HepG2 (cell line): ENCODE data around the gene FAM83F. TPM values are rescaled to one million over a fixed set of nuclear protein-coding genes. Genes with fewer than 3 reads are reported as not detected.

Experiments
- CHD2 ChIP-seq: IDR thresholded peaks from 2 replicates; pipeline ENCODE4 v1.6.1; 2011; ENCODE audit warnings: low read depth, low read length, improper control_type of control experiment
- GABPA ChIP-seq, 2 experiments: IDR thresholded peaks; 2 replicates each; pipeline ENCODE4 v1.6.1; 2011 to 2016; ENCODE audit warnings: low read depth in 2 of 2, low read length in 1 of 2, missing biosample characterization in 1 of 2, missing genetic modification characterization in 1 of 2
- GABPB1 ChIP-seq: IDR thresholded peaks from 2 replicates; pipeline ENCODE4 v1.6.1; 2016; ENCODE audit warnings: mild to moderate bottlenecking, missing genetic modification reagents, moderate library complexity, missing compliant biosample characterization
- HNF4A ChIP-seq: sonication (generic); formaldehyde crosslinking; IDR thresholded peaks from 2 replicates; pipeline ENCODE4 v1.4.0; 2020; ENCODE audit warnings: missing genetic modification reagents
- HOXA7 ChIP-seq: sonication (generic); formaldehyde crosslinking; IDR thresholded peaks from 2 replicates; pipeline ENCODE4 v1.8.1; 2022; ENCODE audit warnings: mild to moderate bottlenecking, missing genetic modification reagents, moderate library complexity
- IKZF5 ChIP-seq: IDR thresholded peaks from 2 replicates; pipeline ENCODE4 v1.6.1; 2018; ENCODE audit warnings: missing genetic modification reagents, mild to moderate bottlenecking, missing compliant biosample characterization
- KLF13 ChIP-seq: sonication (generic); formaldehyde crosslinking; IDR thresholded peaks from 2 replicates; pipeline ENCODE4 v1.4.0; 2020; ENCODE audit warnings: mild to moderate bottlenecking, missing genetic modification reagents
- NONO ChIP-seq, 2 experiments: fragments of 450-650 bp in 1 of 2; sonication (generic) in 1 of 2; formaldehyde crosslinking in 1 of 2; IDR thresholded peaks in 1 of 2; conservative IDR thresholded peaks in 1 of 2; 2 replicates each; pipeline versions ENCODE4 v1.6.1 to v1.8.0; 2017 to 2022; ENCODE audit warnings: mild to moderate bottlenecking in 1 of 2, missing genetic modification reagents in 1 of 2, moderate library complexity in 1 of 2
- RARG ChIP-seq: sonication (generic); formaldehyde crosslinking; IDR thresholded peaks from 2 replicates; pipeline ENCODE4 v1.4.0; 2020; ENCODE audit warnings: low read depth, mild to moderate bottlenecking, missing genetic modification reagents
- SIX4 ChIP-seq: sonication (generic); formaldehyde crosslinking; IDR thresholded peaks from 2 replicates; pipeline ENCODE4 v1.4.0; 2020; ENCODE audit warnings: missing genetic modification reagents
- ZFX ChIP-seq: sonication (generic); formaldehyde crosslinking; IDR thresholded peaks from 2 replicates; pipeline ENCODE4 v1.4.0; 2020; ENCODE audit warnings: mild to moderate bottlenecking, low read depth, missing genetic modification reagents, moderate library complexity
- ZNF143 ChIP-seq: sonication (generic); formaldehyde crosslinking; IDR thresholded peaks from 2 replicates; pipeline ENCODE4 v1.4.0; 2020; ENCODE audit warnings: missing genetic modification reagents
- ZNF337 ChIP-seq: sonication (generic); formaldehyde crosslinking; IDR thresholded peaks from 2 replicates; pipeline ENCODE4 v1.5.1; 2020; ENCODE audit warnings: missing genetic modification reagents, low read depth, mild to moderate bottlenecking, borderline replicate concordance
- ZNF33A ChIP-seq: sonication (generic); formaldehyde crosslinking; IDR thresholded peaks from 2 replicates; pipeline ENCODE4 v1.5.1; 2020; ENCODE audit warnings: missing genetic modification reagents, mild to moderate bottlenecking, moderate library complexity, borderline replicate concordance
- ZNF441 ChIP-seq: sonication (generic); formaldehyde crosslinking; IDR thresholded peaks from 2 replicates; pipeline ENCODE4 v1.7.0; 2021; ENCODE audit warnings: missing genetic modification reagents, borderline replicate concordance
- ZNF512 ChIP-seq: sonication (generic); formaldehyde crosslinking; IDR thresholded peaks from 2 replicates; pipeline ENCODE4 v1.4.0; 2020; ENCODE audit warnings: mild to moderate bottlenecking, missing genetic modification reagents
- polyA plus RNA-seq, 8 experiments: library from polyadenylated mRNA; depleted of rRNA in 3 of 8; stranded (reverse) in 7 of 8; unstranded in 1 of 8; fragments of >200 nt; fragmentation: Illumina TruSeq in 4 of 8; extraction: Trizol in 4 of 8; gene quantifications; 2 replicates each; pipeline versions ENCODE4 v1.2.1 to v1.2.3, GENCODE V29; 2011 to 2016; ENCODE audit warnings: low read depth in 4 of 8, missing spikeins in 1 of 8, mixed read lengths in 1 of 8; ENCODE audit not compliant: insufficient read depth in 1 of 8
- total RNA-seq, 5 experiments: library from RNA; depleted of rRNA; stranded (reverse); fragments of >200 nt; fragmentation: Illumina TruSeq; extraction: Trizol; gene quantifications; 2 replicates each; pipeline ENCODE4 v1.2.3, GENCODE V29; 2016; ENCODE audit warnings: low read depth in 1 of 5
- TF ChIP-seq, protein P1 (sequence below): sonication (generic); formaldehyde crosslinking; IDR thresholded peaks from 2 replicates; pipeline ENCODE4 v1.4.0; 2020; ENCODE audit warnings: low read depth, missing genetic modification reagents
- TF ChIP-seq, protein P2 (sequence below): sonication (generic); formaldehyde crosslinking; IDR thresholded peaks from 2 replicates; pipeline ENCODE4 v1.8.1; 2022; ENCODE audit warnings: low read depth, mild to moderate bottlenecking, missing genetic modification reagents

FAM83F gene
- total and polyA plus RNA-seq, 2 of the 13 experiments (the other 11 are each of a cell fraction or from before 2014, with no cell fraction given) = not detected

DNA sequence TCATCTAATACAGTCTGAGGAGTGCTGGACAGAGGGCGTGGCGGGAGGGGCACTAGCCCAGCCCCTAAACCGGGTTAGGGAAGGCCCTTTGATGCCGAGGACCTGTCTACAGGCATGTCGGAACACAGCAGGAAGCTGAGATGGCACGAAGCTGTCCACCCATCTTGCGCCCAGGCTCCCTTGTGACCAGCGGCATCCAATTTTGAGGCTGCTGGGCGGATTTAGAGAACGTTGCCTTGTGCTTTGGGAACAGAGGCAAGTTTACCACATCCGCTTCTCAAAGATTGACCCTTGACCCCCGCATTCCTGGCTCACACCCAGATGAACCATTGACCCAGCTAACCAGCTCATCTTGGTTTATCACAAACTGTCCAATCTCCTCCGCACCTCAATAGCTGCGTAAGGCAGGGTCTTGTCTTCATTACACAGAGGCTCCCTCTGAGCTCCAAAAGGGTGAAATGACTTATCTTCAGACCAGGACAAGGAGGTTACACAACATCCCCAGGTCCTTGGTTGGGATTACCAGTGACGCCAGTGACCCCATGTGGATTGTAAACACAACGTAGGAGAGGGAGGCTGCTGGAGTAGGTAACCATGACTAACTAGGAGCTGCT lies 4.5 kb downstream of the FAM83F start (continued):
- TF ChIP-seq ZNF337 (CRISPR knock-in tag) = no peak
- 0 out of 2 replicates have a peak, but pooled peaks have one; percentile 14 for TF ChIP-seq ZFX (CRISPR knock-in tag)
- no peak for TF ChIP-seq ZNF512 (CRISPR knock-in tag)
- no peak for TF ChIP-seq KLF13 (CRISPR knock-in tag)
- TF ChIP-seq, protein P1, sequence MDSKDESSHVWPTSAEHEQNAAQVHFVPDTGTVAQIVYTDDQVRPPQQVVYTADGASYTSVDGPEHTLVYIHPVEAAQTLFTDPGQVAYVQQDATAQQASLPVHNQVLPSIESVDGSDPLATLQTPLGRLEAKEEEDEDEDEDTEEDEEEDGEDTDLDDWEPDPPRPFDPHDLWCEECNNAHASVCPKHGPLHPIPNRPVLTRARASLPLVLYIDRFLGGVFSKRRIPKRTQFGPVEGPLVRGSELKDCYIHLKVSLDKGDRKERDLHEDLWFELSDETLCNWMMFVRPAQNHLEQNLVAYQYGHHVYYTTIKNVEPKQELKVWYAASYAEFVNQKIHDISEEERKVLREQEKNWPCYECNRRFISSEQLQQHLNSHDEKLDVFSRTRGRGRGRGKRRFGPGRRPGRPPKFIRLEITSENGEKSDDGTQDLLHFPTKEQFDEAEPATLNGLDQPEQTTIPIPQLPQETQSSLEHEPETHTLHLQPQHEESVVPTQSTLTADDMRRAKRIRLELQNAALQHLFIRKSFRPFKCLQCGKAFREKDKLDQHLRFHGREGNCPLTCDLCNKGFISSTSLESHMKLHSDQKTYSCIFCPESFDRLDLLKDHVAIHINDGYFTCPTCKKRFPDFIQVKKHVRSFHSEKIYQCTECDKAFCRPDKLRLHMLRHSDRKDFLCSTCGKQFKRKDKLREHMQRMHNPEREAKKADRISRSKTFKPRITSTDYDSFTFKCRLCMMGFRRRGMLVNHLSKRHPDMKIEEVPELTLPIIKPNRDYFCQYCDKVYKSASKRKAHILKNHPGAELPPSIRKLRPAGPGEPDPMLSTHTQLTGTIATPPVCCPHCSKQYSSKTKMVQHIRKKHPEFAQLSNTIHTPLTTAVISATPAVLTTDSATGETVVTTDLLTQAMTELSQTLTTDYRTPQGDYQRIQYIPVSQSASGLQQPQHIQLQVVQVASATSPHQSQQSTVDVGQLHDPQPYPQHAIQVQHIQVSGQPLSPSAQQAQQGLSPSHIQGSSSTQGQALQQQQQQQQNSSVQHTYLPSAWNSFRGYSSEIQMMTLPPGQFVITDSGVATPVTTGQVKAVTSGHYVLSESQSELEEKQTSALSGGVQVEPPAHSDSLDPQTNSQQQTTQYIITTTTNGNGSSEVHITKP (CRISPR knock-in tag) = no peak
- TF ChIP-seq RARG (CRISPR knock-in tag) = no peak
- no peak for TF ChIP-seq HOXA7 (CRISPR knock-in tag)
- no peak for TF ChIP-seq CHD2
- peak; percentile 26; the same call in 1 of the 2 replicates for TF ChIP-seq HNF4A (CRISPR knock-in tag)
- TF ChIP-seq, protein P2, sequence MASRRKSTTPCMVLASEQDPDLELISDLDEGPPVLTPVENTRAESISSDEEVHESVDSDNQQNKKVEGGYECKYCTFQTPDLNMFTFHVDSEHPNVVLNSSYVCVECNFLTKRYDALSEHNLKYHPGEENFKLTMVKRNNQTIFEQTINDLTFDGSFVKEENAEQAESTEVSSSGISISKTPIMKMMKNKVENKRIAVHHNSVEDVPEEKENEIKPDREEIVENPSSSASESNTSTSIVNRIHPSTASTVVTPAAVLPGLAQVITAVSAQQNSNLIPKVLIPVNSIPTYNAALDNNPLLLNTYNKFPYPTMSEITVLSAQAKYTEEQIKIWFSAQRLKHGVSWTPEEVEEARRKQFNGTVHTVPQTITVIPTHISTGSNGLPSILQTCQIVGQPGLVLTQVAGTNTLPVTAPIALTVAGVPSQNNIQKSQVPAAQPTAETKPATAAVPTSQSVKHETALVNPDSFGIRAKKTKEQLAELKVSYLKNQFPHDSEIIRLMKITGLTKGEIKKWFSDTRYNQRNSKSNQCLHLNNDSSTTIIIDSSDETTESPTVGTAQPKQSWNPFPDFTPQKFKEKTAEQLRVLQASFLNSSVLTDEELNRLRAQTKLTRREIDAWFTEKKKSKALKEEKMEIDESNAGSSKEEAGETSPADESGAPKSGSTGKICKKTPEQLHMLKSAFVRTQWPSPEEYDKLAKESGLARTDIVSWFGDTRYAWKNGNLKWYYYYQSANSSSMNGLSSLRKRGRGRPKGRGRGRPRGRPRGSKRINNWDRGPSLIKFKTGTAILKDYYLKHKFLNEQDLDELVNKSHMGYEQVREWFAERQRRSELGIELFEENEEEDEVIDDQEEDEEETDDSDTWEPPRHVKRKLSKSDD (CRISPR knock-in tag) = no peak
- TF ChIP-seq GABPB1 (CRISPR knock-in tag) = peak; percentile 16; the same call in 1 of the 2 replicates
- no peak for TF ChIP-seq IKZF5 (CRISPR knock-in tag)
- no peak for TF ChIP-seq NONO (IDR thresholded peaks at IDR 0.05)
- TF ChIP-seq NONO (CRISPR knock-in tag; conservative IDR thresholded peaks at IDR 0.05) = no peak
- no peak for TF ChIP-seq ZNF33A (CRISPR knock-in tag)
- no peak for TF ChIP-seq SIX4 (CRISPR knock-in tag)
- TF ChIP-seq ZNF143 (CRISPR knock-in tag) = no peak
- TF ChIP-seq GABPA (IDR thresholded peaks at IDR 0.05; ENCODE audit: low read depth, low read length) = no peak
- TF ChIP-seq GABPA (CRISPR knock-in tag; IDR thresholded peaks at IDR 0.05; ENCODE audit: low read depth) = no peak
- TF ChIP-seq ZNF441 = peak; percentile 95
